Hematopoietic multipotent progenitor cell treated with erythropoietin and hydrocortisone succinate and interleukin-3 and kit ligand, for 15 days (in vitro differentiated cells): ENCODE results near the gene MRPS26.
"Not testable (repeated sequence)": the region's sequence is repeated elsewhere in the genome, so short reads cannot be mapped to it uniquely, and the experiment has no call there.

Source experiments
- DNase-seq: peaks from one replicate; pipeline ENCODE4 v3.0.0-alpha.2; 2015; ENCODE audit warnings: low spot score

MRPS26 gene

DNA sequence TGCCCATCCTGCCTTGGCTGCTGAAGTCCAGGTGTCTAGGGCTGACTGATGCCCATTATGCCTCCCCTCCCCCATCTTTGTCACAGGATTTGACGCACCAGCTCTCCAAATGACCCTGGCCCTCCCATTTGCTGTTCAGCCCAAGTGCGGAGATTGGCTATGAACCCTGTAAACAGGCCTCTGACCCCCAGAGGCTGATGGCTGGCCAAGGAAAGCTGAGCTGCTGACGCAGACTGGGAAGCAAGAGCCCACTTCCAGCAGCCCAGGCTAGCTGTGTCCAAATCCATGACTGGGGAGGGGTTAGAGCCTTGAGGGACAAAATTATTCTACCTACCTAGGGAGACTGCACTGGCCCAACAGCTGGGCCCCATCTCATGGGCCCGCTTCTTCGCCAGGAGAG is 3.2 kb upstream of the MRPS26 start:
- no peak for DNase-seq

DNA sequence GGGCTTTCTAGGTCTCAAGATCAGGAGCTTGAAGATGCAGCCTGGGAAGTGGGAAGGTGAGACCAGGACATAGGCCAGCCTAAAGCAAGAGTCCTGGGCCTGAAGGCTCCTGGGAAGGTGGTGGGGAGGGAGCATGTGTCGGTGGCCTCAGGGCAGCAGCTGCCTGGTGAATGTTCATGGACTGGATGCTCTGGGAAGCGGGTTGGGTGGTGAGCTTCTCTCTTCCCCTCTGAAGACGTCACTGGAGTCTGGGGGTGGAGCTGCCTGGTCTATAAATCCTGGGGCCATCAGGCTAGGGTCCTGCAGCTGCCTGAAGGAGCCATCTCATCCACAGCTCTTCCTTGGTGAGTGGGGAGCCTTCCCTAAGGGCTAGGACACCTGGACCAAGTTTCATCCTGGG is 2.5 kb upstream of the MRPS26 start, which contains the start of gene GNRH2:
Gene GNRH2, plus strand, starts transcription at position 301 of the 400 bp plus-strand sequence. CDS start 793 bp downstream, outside the sequence.
- no peak for DNase-seq

- DNase-seq = no peak
Observed at GRCh38 chr20:3044336-3044965, 1.4 kb upstream of the MRPS26 start.

- no peak for DNase-seq
Observed at GRCh38 chr20:3045042-3045815, 623 bp upstream of the MRPS26 start.

DNA sequence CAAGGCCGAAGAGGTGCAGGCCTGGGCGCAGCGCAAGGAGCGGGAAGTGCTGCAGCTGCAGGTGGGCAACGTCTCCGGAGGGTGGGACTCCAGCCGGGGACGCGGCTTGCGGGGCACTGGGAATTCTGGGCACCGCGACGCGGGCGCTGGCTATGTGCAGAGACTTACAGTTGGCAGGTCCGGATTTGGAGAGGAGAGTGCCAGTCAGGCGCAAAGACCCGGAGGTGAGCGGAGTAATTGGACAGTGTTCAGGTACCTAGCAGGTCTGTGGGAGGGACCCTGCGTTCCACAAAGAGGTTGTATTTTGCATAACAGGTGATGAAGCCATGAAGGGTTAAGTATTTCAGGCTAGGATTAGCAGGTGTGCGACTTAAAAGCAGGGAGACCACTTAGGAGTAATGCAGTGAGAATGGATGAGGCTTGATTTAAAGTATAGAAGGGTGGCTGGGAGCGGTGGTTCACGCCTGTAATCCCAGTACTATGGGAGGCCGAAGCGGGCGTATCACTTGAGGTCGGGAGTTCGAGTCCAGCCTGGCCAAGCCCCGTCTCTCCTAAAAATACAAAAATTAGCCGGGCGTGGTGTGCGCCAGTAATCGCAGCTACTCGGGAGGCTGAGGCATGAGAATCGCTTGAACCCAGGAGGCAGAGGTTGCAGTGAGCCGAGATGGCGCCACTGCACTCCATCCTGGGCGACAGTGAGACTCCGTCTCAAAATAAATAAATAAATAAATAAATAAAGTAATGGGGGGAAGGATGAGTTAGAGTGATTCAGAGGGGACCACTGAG is 1.0 kb downstream of the MRPS26 start:
- no peak for DNase-seq

GRCh38 chr20:3047486-3048419 is 1.9 kb downstream of the MRPS26 start:
- no peak for DNase-seq

DNA sequence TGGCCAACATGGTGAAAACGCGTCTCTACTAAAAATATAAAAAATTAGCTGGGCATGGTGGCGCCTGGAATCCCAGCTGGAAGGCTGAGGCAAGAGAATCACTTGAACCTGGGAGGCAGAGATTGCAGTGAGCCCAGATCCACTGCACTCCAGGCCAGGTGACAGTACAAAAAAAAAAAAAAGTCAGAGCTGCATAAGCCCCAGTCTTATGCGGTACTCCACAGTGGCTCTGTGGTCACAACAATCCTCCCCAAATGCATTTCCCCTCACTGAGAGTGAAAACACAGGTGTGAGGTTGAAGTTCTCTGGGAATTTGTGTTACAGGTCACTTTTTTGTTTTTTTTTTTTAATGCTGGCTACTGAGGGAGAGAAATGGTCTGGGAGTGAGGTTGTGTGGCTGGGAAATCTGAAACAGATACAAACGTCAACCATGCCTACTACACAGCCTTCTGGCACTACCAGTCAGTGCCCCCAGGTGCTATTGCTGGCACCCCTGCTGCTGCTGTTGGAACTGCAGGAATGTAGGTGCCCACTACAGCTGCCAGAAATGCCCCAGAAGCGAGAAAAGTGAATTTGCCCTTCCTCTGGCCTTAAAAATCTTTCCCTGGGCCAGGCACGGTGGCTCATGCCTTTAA is 5.7 kb downstream of the MRPS26 start:
- no peak for DNase-seq

GRCh38 chr20:3059489-3059888 is 13.6 kb downstream of the MRPS26 start:
- no peak for DNase-seq

GRCh38 chr20:3064119-3064518 is 18.3 kb downstream of the MRPS26 start:
- not testable (repeated sequence) for DNase-seq

DNA sequence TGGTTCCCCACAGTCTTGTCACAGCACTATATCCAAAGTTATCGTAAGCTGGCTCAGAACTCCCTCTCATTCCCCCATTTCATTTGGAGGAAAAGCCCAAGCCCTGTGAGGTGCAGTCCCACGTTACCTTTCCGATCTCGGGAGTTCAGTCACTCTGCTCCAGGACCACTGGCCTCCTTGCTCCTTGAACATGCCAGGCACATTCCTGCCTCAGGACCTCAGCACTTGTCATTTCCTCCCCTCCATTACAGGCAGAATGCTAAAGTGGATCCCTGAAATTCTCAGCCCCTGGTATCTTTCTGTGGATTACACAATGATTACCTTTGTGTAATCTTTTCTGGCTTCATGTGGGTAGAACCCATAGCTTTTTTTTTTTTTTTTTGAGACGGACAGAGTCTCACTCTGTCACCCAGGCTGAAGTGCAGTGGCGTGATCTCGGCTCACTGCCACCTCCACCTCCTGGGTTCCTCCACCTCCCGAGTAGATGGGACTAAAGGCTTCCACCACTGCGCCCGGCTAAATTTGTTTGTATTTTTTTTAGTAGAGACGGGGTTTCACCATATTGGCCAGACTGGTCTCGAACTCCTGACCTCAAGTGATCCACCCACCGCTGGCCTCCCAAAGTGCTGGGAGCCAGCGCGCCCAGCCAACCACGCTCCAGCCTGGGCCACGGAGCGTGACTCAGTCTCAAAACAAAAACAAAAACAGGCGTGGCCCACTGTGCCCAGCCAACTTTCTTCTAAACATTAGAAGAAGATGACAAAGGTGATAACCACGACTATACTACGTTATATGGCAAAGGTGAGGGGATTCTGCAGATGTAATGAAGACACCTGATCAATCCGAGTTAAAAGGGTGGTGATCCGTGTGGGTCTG is 21.5 kb downstream of the MRPS26 start:
- DNase-seq = no peak

DNA sequence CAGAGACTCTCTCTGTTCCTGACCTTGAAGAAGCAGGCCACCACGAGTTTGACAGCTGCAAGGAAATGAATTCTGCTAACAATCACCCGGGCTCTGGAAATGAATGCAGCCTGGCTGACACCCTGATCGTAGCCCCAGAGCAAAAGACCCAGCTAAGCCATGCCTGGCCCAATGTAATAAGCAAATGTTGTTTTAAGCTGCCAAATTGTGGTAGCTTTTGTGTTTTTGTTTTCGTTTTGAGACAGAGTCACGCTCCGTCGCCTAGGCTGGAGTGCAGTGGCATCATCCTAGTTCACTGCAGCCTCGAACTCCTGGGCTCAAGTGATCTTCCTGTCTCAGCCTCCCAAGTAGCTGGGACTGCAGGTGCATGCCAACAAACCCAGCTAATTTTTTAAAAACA is 22.2 kb downstream of the MRPS26 start:
- no peak for DNase-seq

DNA sequence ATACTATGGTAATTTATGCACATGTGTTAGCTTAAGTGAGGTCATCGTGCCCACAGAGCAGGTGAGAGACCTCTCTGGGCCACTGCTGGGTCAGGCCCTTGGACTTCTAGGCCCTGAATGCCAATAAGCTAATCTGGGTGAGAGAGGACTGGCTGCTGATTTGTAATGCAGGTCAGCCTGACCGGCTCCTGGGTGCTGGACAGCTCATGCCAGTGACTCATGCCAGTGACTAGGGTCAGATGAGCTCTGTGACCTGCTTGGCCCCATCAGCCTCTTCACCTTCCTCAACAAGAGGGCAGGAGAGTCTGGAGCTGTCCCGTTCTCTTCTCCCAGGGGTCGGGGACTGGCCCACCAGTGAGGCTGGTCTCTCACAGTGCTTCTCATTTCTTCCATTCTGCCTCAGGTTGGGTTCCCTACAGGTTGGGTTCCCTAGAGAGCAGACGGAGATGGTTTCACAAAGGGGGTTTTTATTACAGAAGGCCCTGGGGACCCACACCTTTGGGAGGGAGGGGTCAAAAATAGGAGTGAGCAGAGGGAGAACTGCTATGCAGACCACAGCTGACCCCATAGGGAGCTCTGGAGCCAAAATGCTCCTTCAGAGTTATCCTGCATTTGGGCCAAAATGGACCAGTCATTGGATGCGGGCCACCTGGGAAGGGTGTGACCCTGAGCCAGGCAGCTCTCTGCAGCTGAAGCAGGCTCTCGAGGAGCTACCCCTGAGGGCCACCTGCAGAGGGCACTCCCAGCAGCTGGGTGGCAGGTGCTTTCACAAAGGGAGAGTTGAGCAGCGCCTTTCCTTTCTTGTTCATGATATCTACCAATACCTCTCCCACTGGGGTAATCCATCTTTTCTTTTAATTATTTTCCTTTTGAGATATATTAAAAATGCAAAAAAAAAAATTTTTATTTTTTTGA is 23.4 kb downstream of the MRPS26 start:
- DNase-seq = no peak

- DNase-seq = no peak
Observed at GRCh38 chr20:3070725-3071124, 24.9 kb downstream of the MRPS26 start.

GRCh38 chr20:3071266-3071609 is 25.4 kb downstream of the MRPS26 start:
- DNase-seq = no peak

DNA sequence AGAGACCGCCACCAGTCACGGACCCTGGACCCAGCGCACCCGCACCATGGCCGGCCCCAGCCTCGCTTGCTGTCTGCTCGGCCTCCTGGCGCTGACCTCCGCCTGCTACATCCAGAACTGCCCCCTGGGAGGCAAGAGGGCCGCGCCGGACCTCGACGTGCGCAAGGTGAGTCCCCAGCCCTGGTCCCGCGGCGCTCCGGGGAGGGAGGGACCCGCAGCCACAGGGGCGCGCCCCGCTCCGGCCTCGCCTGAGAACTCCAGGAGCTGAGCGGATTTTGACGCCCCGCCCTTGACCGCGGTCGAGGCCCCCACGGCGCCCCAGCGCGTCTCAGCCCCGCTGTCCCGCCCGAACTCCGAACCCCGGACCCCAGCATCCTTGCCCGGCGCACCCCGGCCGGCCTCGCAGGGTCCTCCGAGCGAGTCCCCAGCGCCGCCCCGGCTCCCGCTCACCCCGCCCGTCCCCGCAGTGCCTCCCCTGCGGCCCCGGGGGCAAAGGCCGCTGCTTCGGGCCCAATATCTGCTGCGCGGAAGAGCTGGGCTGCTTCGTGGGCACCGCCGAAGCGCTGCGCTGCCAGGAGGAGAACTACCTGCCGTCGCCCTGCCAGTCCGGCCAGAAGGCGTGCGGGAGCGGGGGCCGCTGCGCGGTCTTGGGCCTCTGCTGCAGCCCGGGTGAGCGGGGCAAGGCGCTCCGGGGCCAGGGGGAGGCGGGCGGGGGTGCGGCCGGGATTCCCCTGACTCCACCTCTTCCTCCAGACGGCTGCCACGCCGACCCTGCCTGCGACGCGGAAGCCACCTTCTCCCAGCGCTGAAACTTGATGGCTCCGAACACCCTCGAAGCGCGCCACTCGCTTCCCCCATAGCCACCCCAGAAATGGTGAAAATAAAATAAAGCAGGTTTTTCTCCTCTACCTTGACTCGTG is 26.0 kb downstream of the MRPS26 start, which contains the start of gene OXT:
Gene OXT, plus strand, starts transcription at position 11 of the 920 bp plus-strand sequence. Its CDS starts 36 bp downstream, at position 47.
- no peak for DNase-seq

DNA sequence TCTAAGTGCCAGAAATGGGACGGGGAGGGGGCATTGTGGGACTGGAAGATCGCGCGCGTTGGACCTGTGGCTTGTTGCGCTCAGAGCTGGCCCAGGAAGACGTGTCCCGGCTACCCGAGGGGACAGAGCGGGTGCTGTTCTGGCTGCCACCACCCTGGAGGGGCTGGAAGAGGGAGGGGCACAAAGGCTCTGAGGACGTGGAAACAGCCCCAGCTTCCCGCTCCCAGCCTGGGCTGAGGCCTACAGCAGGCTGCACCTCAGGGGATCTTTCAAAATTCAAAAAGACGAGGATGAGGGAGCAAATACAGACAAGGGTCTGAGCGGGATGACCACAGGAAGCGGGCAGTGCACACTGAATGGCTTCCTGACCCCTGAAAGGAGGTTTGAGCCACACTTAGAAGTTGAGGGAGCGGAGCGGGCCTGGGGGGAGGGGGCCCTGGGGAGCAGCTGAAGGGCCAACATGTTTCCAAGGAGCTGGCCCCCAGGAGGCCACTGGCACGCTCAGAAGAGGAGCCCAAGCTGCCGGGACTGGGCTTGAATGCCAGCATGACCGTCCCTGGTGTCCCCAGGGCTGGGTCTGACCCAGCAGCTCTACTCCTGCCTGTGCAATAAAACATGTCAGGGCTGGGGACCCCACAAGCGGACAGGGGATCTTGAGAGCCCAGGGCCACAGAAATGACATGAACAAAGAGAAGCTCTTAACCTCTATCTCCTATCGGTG is 26.8 kb downstream of the MRPS26 start:
- DNase-seq = no peak

DNA sequence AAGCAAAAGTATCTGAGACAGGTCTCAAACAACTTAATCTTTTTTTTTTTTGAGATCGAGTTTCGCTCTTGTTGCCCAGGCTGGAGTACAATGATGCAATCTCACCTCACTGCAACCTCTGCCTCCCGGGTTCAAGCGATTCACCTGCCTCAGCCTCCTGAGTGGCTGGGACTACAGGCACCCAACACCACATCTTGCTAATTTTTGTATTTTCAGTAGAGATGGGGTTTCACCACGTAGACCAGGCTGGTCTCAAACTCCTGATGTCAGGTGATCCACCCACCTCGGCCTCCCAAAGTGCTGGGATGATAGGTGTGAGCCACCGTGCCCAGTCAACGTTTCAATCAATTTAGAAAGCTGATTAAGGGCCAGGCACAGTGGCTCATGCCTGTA is 27.4 kb downstream of the MRPS26 start:
- DNase-seq = not testable (repeated sequence)
